Tibial nerve (tissue), 3 donors: ENCODE results near the gene SWSAP1.
"Not testable (repeated sequence)": the region's sequence is repeated elsewhere in the genome, so short reads cannot be mapped to it uniquely, and the experiment has no call there.

Experiments
- POLR2A ChIP-seq, 2 donors: fragments of 450-650 bp; IDR thresholded peaks; one replicate each; pipeline ENCODE4 v1.6.1; 2017; ENCODE audit warnings: antibody characterized with exemption in 2 of 2, mild to moderate bottlenecking in 2 of 2, moderate library complexity in 2 of 2
- TF ChIP-seq, protein P1 (sequence below), 5 experiments: fragments of 200-600 bp in 3 of 5; fragments of 450-650 bp in 2 of 5; sonication (generic) in 3 of 5; IDR thresholded peaks; one replicate each; pipeline ENCODE4 v1.5.1; 2016 to 2019; ENCODE audit warnings: antibody characterized with exemption in 5 of 5, mild to moderate bottlenecking in 3 of 5, moderate library complexity in 2 of 5

- TF ChIP-seq, protein P1, sequence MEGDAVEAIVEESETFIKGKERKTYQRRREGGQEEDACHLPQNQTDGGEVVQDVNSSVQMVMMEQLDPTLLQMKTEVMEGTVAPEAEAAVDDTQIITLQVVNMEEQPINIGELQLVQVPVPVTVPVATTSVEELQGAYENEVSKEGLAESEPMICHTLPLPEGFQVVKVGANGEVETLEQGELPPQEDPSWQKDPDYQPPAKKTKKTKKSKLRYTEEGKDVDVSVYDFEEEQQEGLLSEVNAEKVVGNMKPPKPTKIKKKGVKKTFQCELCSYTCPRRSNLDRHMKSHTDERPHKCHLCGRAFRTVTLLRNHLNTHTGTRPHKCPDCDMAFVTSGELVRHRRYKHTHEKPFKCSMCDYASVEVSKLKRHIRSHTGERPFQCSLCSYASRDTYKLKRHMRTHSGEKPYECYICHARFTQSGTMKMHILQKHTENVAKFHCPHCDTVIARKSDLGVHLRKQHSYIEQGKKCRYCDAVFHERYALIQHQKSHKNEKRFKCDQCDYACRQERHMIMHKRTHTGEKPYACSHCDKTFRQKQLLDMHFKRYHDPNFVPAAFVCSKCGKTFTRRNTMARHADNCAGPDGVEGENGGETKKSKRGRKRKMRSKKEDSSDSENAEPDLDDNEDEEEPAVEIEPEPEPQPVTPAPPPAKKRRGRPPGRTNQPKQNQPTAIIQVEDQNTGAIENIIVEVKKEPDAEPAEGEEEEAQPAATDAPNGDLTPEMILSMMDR (IDR thresholded peaks at IDR 0.05): not testable (repeated sequence)
- not testable (repeated sequence) for TF ChIP-seq POLR2A (IDR thresholded peaks at IDR 0.05)
Observed at GRCh38 chr19:11354102-11354501, 20.4 kb upstream of the SWSAP1 start.
